ENCODE data around the gene RALY.

- no peak for TF ChIP-seq CTCF (conservative IDR thresholded peaks at IDR 0.05; ENCODE audit: low read length)
- no peak for TF ChIP-seq EZH2phosphoT487 (IDR thresholded peaks at IDR 0.05; ENCODE audit: borderline replicate concordance)
These were observed 69.1 kb downstream of the RALY start for GRCh38 chr20:34062570-34063482.

Measured in Loucy (cell line).